Gastrocnemius medialis (tissue), 4 donors: Measurements from ENCODE around the gene ACKR2.

Source experiments
- POLR2A ChIP-seq, 2 donors: fragments of 450-650 bp; IDR thresholded peaks; one replicate each; pipeline ENCODE4 v1.6.1; 2017; ENCODE audit warnings: antibody characterized with exemption in 2 of 2, mild to moderate bottlenecking in 2 of 2, moderate library complexity in 2 of 2
- TF ChIP-seq, protein P1 (sequence below), 5 experiments: fragments of 450-650 bp in 3 of 5; fragments of 200-600 bp in 2 of 5; sonication (generic) in 2 of 5; IDR thresholded peaks in 4 of 5; conservative IDR thresholded peaks in 1 of 5; 1 replicate in 4 of 5; 2 replicates in 1 of 5; pipeline ENCODE4 v1.5.1; 2016 to 2019; ENCODE audit warnings: antibody characterized with exemption in 5 of 5, mild to moderate bottlenecking in 3 of 5, moderate library complexity in 3 of 5

DNA sequence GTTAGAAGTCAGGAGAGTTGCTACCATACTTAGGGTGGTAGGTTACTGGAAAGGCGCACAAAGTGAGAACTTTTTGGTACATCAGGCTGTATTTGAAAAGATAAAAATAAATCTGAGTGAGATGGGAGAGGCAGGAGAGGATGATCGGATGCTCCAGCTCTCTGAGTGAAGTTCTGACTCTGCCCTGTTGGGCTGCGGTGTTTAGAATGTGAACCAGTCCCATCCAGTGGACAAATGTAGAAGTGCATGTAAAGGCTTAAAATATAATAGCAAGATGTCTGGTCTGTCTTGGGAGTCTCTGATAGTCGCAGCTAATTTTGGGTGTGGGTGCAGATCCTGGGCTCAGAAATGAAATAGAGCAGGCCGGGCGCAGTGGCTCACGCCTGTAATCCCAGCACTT lies 30.4 kb downstream of the ACKR2 start:
- TF ChIP-seq POLR2A (IDR thresholded peaks at IDR 0.05) = no peak
- TF ChIP-seq, protein P1, sequence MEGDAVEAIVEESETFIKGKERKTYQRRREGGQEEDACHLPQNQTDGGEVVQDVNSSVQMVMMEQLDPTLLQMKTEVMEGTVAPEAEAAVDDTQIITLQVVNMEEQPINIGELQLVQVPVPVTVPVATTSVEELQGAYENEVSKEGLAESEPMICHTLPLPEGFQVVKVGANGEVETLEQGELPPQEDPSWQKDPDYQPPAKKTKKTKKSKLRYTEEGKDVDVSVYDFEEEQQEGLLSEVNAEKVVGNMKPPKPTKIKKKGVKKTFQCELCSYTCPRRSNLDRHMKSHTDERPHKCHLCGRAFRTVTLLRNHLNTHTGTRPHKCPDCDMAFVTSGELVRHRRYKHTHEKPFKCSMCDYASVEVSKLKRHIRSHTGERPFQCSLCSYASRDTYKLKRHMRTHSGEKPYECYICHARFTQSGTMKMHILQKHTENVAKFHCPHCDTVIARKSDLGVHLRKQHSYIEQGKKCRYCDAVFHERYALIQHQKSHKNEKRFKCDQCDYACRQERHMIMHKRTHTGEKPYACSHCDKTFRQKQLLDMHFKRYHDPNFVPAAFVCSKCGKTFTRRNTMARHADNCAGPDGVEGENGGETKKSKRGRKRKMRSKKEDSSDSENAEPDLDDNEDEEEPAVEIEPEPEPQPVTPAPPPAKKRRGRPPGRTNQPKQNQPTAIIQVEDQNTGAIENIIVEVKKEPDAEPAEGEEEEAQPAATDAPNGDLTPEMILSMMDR (IDR thresholded peaks at IDR 0.05 in 4 of 5, conservative IDR thresholded peaks at IDR 0.05 in 1 of 5) = peak; percentile 70 to 87 (median 80)
